Subcutaneous adipose tissue (tissue), 4 donors: ENCODE data around the gene NUBPL. TPM values are rescaled to one million over a fixed set of nuclear protein-coding genes. Genes with fewer than 3 reads are reported as not detected.

Experiments used
- total RNA-seq, 4 donors: library from RNA; depleted of rRNA; stranded (reverse); fragments of >200 nt; gene quantifications; one replicate each; pipeline ENCODE4 v1.1.0, GENCODE V29; 2016
- TF ChIP-seq, protein P1 (sequence below): fragments of 450-650 bp; IDR thresholded peaks from one replicate; pipeline ENCODE4 v1.5.1; 2016; ENCODE audit warnings: low read depth, mild to moderate bottlenecking, control low read depth, antibody characterized with exemption, moderate library complexity

NUBPL gene
- total RNA-seq, 4 donors from 2014 or later: 11.7 to 25.1 (median 12.7) TPM

DNA sequence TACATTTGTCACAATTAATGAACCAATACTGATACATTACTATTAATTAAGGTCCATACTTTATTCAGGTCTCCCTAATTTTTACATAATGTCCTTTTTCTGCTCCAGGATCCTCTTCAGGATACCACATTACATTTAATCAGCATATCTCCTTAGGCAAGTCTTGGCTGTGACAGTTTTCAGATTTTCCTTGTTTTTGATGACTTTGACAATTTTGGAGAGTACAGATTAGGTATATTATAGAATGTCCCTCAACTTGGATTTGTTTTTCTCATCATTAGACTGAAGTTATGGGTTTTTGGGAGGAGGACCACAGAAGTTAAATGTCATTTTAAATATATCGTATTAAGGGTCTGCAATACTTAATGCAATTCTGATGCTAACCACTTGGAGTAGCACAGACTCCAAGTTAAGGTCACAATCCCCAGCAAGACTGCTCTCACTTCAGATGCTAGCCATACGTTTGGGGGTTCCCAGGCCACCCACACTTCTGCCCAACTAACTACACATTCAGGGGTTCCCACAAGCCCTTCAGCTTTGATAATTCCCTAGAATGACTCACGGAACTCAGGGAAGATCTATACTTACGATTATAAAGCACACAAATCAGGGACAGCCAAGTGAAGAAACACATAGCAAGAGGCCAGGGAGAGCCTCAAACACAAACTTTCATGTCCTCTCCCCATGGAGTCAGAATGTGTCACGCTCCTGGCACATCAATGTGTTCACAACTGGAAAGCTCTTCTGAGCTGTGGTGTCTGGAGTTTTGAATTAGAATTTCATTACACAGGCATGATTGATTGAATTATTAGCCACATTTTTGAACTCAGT is 17.0 kb upstream of the NUBPL start:
- TF ChIP-seq, protein P1, sequence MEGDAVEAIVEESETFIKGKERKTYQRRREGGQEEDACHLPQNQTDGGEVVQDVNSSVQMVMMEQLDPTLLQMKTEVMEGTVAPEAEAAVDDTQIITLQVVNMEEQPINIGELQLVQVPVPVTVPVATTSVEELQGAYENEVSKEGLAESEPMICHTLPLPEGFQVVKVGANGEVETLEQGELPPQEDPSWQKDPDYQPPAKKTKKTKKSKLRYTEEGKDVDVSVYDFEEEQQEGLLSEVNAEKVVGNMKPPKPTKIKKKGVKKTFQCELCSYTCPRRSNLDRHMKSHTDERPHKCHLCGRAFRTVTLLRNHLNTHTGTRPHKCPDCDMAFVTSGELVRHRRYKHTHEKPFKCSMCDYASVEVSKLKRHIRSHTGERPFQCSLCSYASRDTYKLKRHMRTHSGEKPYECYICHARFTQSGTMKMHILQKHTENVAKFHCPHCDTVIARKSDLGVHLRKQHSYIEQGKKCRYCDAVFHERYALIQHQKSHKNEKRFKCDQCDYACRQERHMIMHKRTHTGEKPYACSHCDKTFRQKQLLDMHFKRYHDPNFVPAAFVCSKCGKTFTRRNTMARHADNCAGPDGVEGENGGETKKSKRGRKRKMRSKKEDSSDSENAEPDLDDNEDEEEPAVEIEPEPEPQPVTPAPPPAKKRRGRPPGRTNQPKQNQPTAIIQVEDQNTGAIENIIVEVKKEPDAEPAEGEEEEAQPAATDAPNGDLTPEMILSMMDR: no peak

DNA sequence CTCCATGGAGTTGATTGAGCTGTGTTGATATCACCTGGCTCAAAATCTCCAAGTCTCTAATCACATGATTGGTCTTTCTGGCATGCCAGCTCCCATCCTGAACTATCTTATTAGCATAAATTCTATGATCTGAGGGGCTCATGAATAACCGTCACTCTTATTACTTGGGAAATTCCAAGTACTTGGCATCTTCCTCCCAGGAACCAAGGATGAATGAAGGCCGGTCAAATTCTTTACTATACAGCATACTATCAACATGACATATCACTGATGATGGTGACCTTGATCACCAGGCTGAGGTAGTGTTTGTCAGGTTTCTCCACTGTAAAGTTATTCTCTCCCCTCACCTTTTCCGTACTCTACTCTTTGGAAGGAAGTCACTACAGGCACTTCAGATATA is 16.4 kb upstream of the NUBPL start:
- TF ChIP-seq, protein P1: no peak

DNA sequence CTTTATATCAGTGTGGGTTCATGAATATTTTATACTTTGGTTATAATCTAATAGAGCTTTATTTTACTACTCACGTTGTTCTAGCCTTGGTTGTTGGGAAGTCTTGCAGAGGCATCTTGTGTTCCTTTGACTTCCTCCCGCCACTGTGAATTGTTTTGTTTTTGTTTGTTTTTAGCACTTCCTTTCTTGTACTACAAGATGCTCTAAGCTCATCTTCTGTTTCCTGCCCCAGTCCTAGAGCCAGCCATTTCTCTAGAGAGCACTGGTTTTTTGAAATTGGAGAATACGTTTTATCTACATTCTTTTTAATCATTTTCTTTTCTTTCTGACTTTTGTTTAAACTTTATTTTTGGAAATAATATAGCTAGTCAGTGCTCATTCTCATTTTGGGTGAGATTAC is 15.9 kb upstream of the NUBPL start:
- TF ChIP-seq, protein P1: no peak

DNA sequence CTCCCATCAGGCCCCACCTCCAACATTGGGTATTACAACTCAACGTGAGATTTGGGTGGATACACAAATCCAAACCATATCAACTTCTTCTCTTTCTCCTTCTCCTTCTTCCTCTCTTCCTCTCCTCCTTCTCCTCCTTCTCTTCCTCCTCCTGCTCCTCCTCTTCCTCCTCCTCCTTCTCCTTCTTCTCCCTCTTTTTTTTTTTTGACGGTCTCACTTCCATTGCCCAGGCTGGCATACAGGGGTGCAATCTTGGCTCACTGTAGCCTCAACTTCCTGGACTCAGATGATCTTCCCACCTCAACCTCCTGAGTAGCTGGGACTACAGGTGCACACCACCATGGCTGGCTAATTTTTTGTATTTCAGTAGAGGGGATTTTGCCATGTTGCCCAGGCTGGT is 11.4 kb upstream of the NUBPL start:
- TF ChIP-seq, protein P1: no peak

DNA sequence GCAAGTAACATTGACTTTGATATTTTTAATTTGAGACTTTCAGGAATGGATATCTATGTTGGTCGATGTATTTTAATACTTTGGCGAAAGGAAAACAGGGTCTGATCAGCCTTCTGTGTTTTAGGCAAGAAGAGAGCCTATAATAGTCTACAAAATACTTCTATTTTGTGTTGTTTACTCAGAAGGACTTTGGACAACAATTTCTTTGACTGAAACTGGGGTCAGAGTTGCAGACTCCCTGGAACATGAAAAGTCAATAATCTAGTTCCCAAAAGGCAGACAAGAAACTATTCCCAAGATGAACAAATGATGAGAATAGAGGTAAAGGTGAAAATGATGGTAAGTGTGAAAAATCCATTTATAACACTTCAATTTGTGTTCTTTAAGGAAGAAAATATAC is 10.6 kb upstream of the NUBPL start:
- TF ChIP-seq, protein P1: no peak

DNA sequence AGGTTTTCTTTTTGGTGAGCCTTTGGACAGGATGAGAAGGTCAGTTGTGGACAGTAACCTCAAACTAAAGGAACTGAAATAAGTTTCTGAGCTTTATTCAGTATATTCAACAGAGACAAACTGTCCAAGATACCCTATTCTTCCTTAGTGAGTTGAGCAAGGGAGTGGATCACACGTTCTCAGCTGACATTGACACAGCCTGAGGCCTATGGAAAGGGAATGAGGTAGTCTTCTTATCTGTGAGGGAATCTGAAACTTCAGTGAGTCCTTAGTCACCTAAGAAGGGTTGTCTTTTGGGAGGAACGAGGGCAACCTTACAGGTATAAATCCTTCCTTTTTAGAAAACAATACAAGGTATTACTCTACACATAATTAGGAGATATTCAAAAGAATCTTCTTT is 5.0 kb upstream of the NUBPL start:
- TF ChIP-seq, protein P1: no peak

DNA sequence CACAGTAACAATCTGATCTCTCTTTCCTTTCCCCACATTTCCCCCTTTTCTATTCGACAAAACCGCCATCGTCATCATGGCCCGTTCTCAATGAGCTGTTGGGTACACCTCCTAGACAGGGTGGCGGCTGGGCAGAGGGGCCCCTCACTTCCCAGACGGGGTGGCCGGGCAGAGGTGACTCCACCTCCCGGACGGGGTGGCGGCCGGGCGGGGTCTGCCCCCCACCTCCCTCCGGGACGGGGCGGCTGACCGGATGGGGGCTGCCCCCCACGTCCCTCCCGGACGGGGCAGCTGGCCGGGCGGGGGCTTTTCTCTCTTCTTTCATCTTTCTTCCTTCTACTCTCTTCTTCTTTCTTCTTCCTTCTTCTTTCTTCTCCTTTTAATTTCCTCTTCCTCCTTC is 1.3 kb upstream of the NUBPL start:
- TF ChIP-seq, protein P1: no peak
